Activated naive CD8-positive, alpha-beta T cell treated with anti-CD3 and anti-CD28 coated beads, Interleukin-2, amount 10 ng/mL, durations not matched to agents 7 days and 5 days (primary cell): ENCODE measurements around the gene GPATCH4. TPM values are rescaled to one million over a fixed set of nuclear protein-coding genes. Genes with fewer than 3 reads are reported as not detected.
A peak's percentile ranks its signal among the peaks of the same experiment; 100 is the strongest.
"Not testable (repeated sequence)": the region's sequence is repeated elsewhere in the genome, so short reads cannot be mapped to it uniquely, and the experiment has no call there.

Experiments used
- ATAC-seq: fragments of 150-1000 bp; cut with Tn5 transposase; one replicate; pipeline ENCODE4 v1.10.0; 2021; ENCODE audit warnings: low read depth, moderate library complexity
- POLR2A ChIA-PET: fragments of 350-600 bp; sonication (Branson Sonifier 250); formaldehyde crosslinking; loops from one replicate; lab custom pipeline; 2021; ENCODE audit warnings: antibody characterized with exemption; lab: Charles Lee
- DNase-seq: peaks from one replicate; pipeline ENCODE4 v3.0.0; 2021
- H3K27ac Mint-ChIP-seq: one replicate; pipeline ENCODE4 v1.8.0; 2022; ENCODE audit warnings: mild to moderate bottlenecking, mixed read lengths
- H3K27me3 Mint-ChIP-seq: one replicate; pipeline ENCODE4 v1.8.0; 2022; ENCODE audit warnings: mild to moderate bottlenecking, moderate library complexity, mixed read lengths
- H3K36me3 Mint-ChIP-seq: one replicate; pipeline ENCODE4 v1.8.0; 2021; ENCODE audit warnings: mild to moderate bottlenecking, mixed read lengths
- H3K4me1 Mint-ChIP-seq: one replicate; pipeline ENCODE4 v1.8.0; 2021; ENCODE audit warnings: mixed read lengths
- H3K4me3 Mint-ChIP-seq: one replicate; pipeline ENCODE4 v1.8.0; 2022; ENCODE audit warnings: mild to moderate bottlenecking, moderate library complexity, mixed read lengths
- H3K9me3 Mint-ChIP-seq: one replicate; pipeline ENCODE4 v1.8.0; 2021; ENCODE audit warnings: mixed read lengths
- total RNA-seq, 2 experiments: library from RNA; stranded (reverse); gene quantifications; one replicate each; pipeline ENCODE4 v1.2.3, GENCODE V29; 2021

The GPATCH4 gene
- total RNA-seq, 2 experiments from 2014 or later, result 29.7 to 31.1 TPM

GRCh38 chr1:156591181-156591431 is 10.2 kb downstream of the GPATCH4 start:
- ATAC-seq (no peak), DNase-seq (no peak)
- no peaks in the 10 kb centered on the region for H3K27me3 Mint-ChIP-seq
- H3K27ac Mint-ChIP-seq, result peak overlapping the region; percentile 80
- H3K4me3 Mint-ChIP-seq, result peak overlapping the region; percentile 83
- peaks cover 20% of the 10 kb centered on the region for H3K4me1 Mint-ChIP-seq
- POLR2A ChIA-PET, result interaction anchor here (1.0 to 3.2 kb wide), 16 partner anchors 9 to 134 kb away, joined by 3 to 34 read pairs (median 6); partner anchors contain the start of genes GPATCH4, MEF2D and TTC24
- H3K36me3 Mint-ChIP-seq, result peaks cover 6% of the 10 kb centered on the region
- no peaks in the 10 kb centered on the region for H3K9me3 Mint-ChIP-seq

- Mint-ChIP-seq H3K4me3 (peak overlapping the region; percentile 83), H3K9me3 (no peaks in the 10 kb centered on the region), H3K27me3 (no peaks in the 10 kb centered on the region), H3K36me3 (peaks cover 9% of the 10 kb centered on the region), H3K4me1 (peaks cover 20% of the 10 kb centered on the region), H3K27ac (peak overlapping the region; percentile 80)
- DNase-seq, result no peak
- POLR2A ChIA-PET, result interaction anchor here (1.0 to 3.2 kb wide), 14 partner anchors 9 to 132 kb away, joined by 3 to 34 read pairs (median 5); partner anchors contain the start of genes GPATCH4, MEF2D and TTC24
- ATAC-seq, result no peak
Measured at GRCh38 chr1:156590326-156591180, 10.7 kb downstream of the GPATCH4 start.

GRCh38 chr1:156589546-156589945 is 11.7 kb downstream of the GPATCH4 start:
- H3K36me3 Mint-ChIP-seq, result peaks cover 4% of the 10 kb centered on the region
- H3K4me3 Mint-ChIP-seq, result no peak overlapping the region
- ATAC-seq (no peak), DNase-seq (no peak)
- H3K9me3 Mint-ChIP-seq, result no peaks in the 10 kb centered on the region
- no peaks in the 10 kb centered on the region for H3K27me3 Mint-ChIP-seq
- H3K4me1 Mint-ChIP-seq, result peaks cover 16% of the 10 kb centered on the region
- POLR2A ChIA-PET, result no interaction called here
- no peak overlapping the region for H3K27ac Mint-ChIP-seq

- H3K27me3 Mint-ChIP-seq, H3K4me3 Mint-ChIP-seq, H3K27ac Mint-ChIP-seq, H3K36me3 Mint-ChIP-seq, DNase-seq, POLR2A ChIA-PET, H3K9me3 Mint-ChIP-seq, ATAC-seq: not testable (repeated sequence)
- H3K4me1 Mint-ChIP-seq, result peaks cover 26% of the 10 kb centered on the region
Measured at GRCh38 chr1:156587927-156588326, 13.4 kb downstream of the GPATCH4 start.

- H3K27me3 Mint-ChIP-seq, result no peaks in the 10 kb centered on the region
- DNase-seq, result no peak
- H3K27ac Mint-ChIP-seq, result no peak overlapping the region
- H3K4me3 Mint-ChIP-seq, result no peak overlapping the region
- no peaks in the 10 kb centered on the region for H3K9me3 Mint-ChIP-seq
- no peak for ATAC-seq
- POLR2A ChIA-PET, result interaction anchor here (0.9 to 1.3 kb wide), 2 partner anchors 15 to 82 kb away, joined by 3 read pairs; no protein-coding TSS in a partner anchor
- peaks cover 27% of the 10 kb centered on the region for H3K4me1 Mint-ChIP-seq
- peaks cover 3% of the 10 kb centered on the region for H3K36me3 Mint-ChIP-seq
Measured at GRCh38 chr1:156586892-156587477, 14.3 kb downstream of the GPATCH4 start.

GRCh38 chr1:156586323-156586722 is 15.0 kb downstream of the GPATCH4 start:
- Mint-ChIP-seq H3K27ac (no peak overlapping the region), H3K27me3 (no peaks in the 10 kb centered on the region), H3K4me1 (peaks cover 28% of the 10 kb centered on the region), H3K9me3 (no peaks in the 10 kb centered on the region), H3K4me3 (no peak overlapping the region), H3K36me3 (peaks cover 5% of the 10 kb centered on the region)
- POLR2A ChIA-PET, result interaction anchor here (0.9 to 1.3 kb wide), 3 partner anchors 15 to 81 kb away, joined by 3 read pairs; no protein-coding TSS in a partner anchor
- DNase-seq (no peak), ATAC-seq (no peak)

GRCh38 chr1:156584813-156585212 is 16.5 kb downstream of the GPATCH4 start:
- H3K27ac Mint-ChIP-seq, result no peak overlapping the region
- ATAC-seq (no peak), DNase-seq (no peak)
- POLR2A ChIA-PET, result no interaction called here
- H3K4me1 Mint-ChIP-seq, result peaks cover 23% of the 10 kb centered on the region
- H3K27me3 Mint-ChIP-seq, result no peaks in the 10 kb centered on the region
- H3K36me3 Mint-ChIP-seq, result peaks cover 5% of the 10 kb centered on the region
- no peak overlapping the region for H3K4me3 Mint-ChIP-seq
- H3K9me3 Mint-ChIP-seq, result no peaks in the 10 kb centered on the region

GRCh38 chr1:156583821-156584622 is 17.3 kb downstream of the GPATCH4 start:
- peaks cover 23% of the 10 kb centered on the region for H3K4me1 Mint-ChIP-seq
- ATAC-seq, result no peak
- H3K36me3 Mint-ChIP-seq, result peaks cover 5% of the 10 kb centered on the region
- peak overlapping the region; percentile 98 for H3K4me3 Mint-ChIP-seq
- no peaks in the 10 kb centered on the region for H3K9me3 Mint-ChIP-seq
- peak overlapping the region; percentile 99 for H3K27ac Mint-ChIP-seq
- no peaks in the 10 kb centered on the region for H3K27me3 Mint-ChIP-seq
- DNase-seq, result peak; percentile 47
- POLR2A ChIA-PET, result no interaction called here

- H3K9me3 Mint-ChIP-seq, result no peaks in the 10 kb centered on the region
- peak; percentile 62 for DNase-seq
- peak; percentile 75 for ATAC-seq
- H3K27ac Mint-ChIP-seq, result peak overlapping the region; percentile 99
- peak overlapping the region; percentile 98 for H3K4me3 Mint-ChIP-seq
- peaks cover 5% of the 10 kb centered on the region for H3K36me3 Mint-ChIP-seq
- POLR2A ChIA-PET, result interaction anchor here (1.0 to 3.6 kb wide), 14 partner anchors 10 to 125 kb away, joined by 3 to 43 read pairs (median 12); partner anchors contain the start of genes GPATCH4, IQGAP3, MEF2D and NAXE
- H3K4me1 Mint-ChIP-seq, result peaks cover 23% of the 10 kb centered on the region
- H3K27me3 Mint-ChIP-seq, result no peaks in the 10 kb centered on the region
Measured at GRCh38 chr1:156582388-156583017, 18.8 kb downstream of the GPATCH4 start.

- H3K4me1 Mint-ChIP-seq, result peaks cover 23% of the 10 kb centered on the region
- DNase-seq (peak; percentile 70), ATAC-seq (peak; percentile 84)
- peak overlapping the region; percentile 99 for H3K27ac Mint-ChIP-seq
- POLR2A ChIA-PET, result interaction anchor here (0.9 to 3.6 kb wide), 16 partner anchors 10 to 126 kb away, joined by 3 to 43 read pairs (median 10); partner anchors contain the start of genes GPATCH4, IQGAP3, MEF2D and NAXE
- H3K27me3 Mint-ChIP-seq, result no peaks in the 10 kb centered on the region
- peaks cover 5% of the 10 kb centered on the region for H3K36me3 Mint-ChIP-seq
- H3K9me3 Mint-ChIP-seq, result no peaks in the 10 kb centered on the region
- peak overlapping the region; percentile 98 for H3K4me3 Mint-ChIP-seq
Measured at GRCh38 chr1:156581661-156582387, 19.5 kb downstream of the GPATCH4 start.

GRCh38 chr1:156579472-156579871 is 21.8 kb downstream of the GPATCH4 start, which contains the start of gene TTC24:
Gene TTC24, plus strand, starts transcription at chr1:156579723. Its CDS starts 1,642 bp downstream, at chr1:156581365.
- H3K4me3 Mint-ChIP-seq, result no peak within 1 kb of the TSS
- no peaks in the 10 kb centered on the region for H3K9me3 Mint-ChIP-seq

GRCh38 chr1:156578055-156578454 is 23.2 kb downstream of the GPATCH4 start:
- DNase-seq, result no peak
- H3K27ac Mint-ChIP-seq, result peak overlapping the region; percentile 37
- H3K4me1 Mint-ChIP-seq, result peaks cover 14% of the 10 kb centered on the region
- no peak for ATAC-seq
- peaks cover 1% of the 10 kb centered on the region for H3K36me3 Mint-ChIP-seq
- no peak overlapping the region for H3K4me3 Mint-ChIP-seq
- no peaks in the 10 kb centered on the region for H3K9me3 Mint-ChIP-seq
- peaks cover 9% of the 10 kb centered on the region for H3K27me3 Mint-ChIP-seq
- POLR2A ChIA-PET, result no interaction called here

More at GRCh38 chr1:156579472-156579871, 21.8 kb downstream of the GPATCH4 start, which contains the start of gene TTC24:
- Mint-ChIP-seq H3K27me3 (peaks cover under 1% of the 10 kb centered on the region), H3K27ac (no peak within 1 kb of the TSS), H3K36me3 (peaks cover 1% of the 10 kb centered on the region), H3K4me1 (peaks cover 23% of the 10 kb centered on the region)
- no peak for ATAC-seq
- POLR2A ChIA-PET, result interaction anchor here (1.0 kb wide), 1 partner anchor 12 kb away, joined by 3 read pairs; the partner anchor contains the start of gene NAXE
- DNase-seq, result no peak
